SK-N-SH (cell line): Measurements from ENCODE around the gene MLLT10. TPM values are rescaled to one million over a fixed set of nuclear protein-coding genes. Genes with fewer than 3 reads are reported as not detected.

Experiments
- CTCF ChIA-PET: fragments of 300-600, 350-600 bp; formaldehyde crosslinking; extraction: SDS; loops from one replicate; lab custom pipeline; 2021; lab: Yijun Ruan, JAX
- POLR2A ChIA-PET: fragments of 350-600 bp; sonication (Branson Sonifier 250); formaldehyde crosslinking; extraction: SDS; loops from one replicate; lab custom pipeline; 2020; ENCODE audit warnings: antibody characterized with exemption, inconsistent platforms; lab: Yijun Ruan, JAX
- DNase-seq: peaks from one replicate; pipeline ENCODE4 v3.0.0; 2012
- H2AFZ ChIP-seq: fragments of 200-600 bp; sonication (generic); 2 replicates; pipeline ENCODE4 v1.8.1; 2016; ENCODE audit warnings: antibody characterized with exemption, mild to moderate bottlenecking, low read depth
- H3F3A ChIP-seq: fragments of 200-600 bp; sonication (generic); replicated peaks from 2 replicates; pipeline ENCODE3; 2016; ENCODE audit warnings: antibody characterized with exemption, mild to moderate bottlenecking; ENCODE audit not compliant: insufficient read depth
- H3K27ac ChIP-seq, 2 experiments: fragments of 200-500 bp in 1 of 2; fragments of 200-600 bp in 1 of 2; sonication (Bioruptor generic) in 1 of 2; sonication (generic), shearing (Covaris generic) in 1 of 2; 2 replicates each; pipeline versions ENCODE4 v1.5.1 to v1.6.1; 2014 to 2016; ENCODE audit warnings: low read depth in 2 of 2, inconsistent platforms in 1 of 2, low read length in 1 of 2, mild to moderate bottlenecking in 1 of 2, mixed read lengths in 1 of 2
- H3K27me3 ChIP-seq: fragments of 200-600 bp; sonication (generic), shearing (Covaris generic); 2 replicates; pipeline ENCODE4 v1.6.1; 2016; ENCODE audit warnings: mixed run types; ENCODE audit not compliant: insufficient read depth
- H3K36me3 ChIP-seq, 2 experiments: fragments of 200-500 bp in 1 of 2; fragments of 200-600 bp in 1 of 2; sonication (Bioruptor generic) in 1 of 2; sonication (generic) in 1 of 2; replicated peaks in 1 of 2; 2 replicates each; pipeline versions ENCODE3 to v1.5.1; 2014 to 2016; ENCODE audit warnings: low read length in 1 of 2, mild to moderate bottlenecking in 1 of 2; ENCODE audit not compliant: insufficient read depth in 2 of 2, control insufficient read depth in 1 of 2
- H3K4me1 ChIP-seq, 2 experiments: fragments of 200-500 bp in 1 of 2; fragments of 200-600 bp in 1 of 2; sonication (Bioruptor generic) in 1 of 2; sonication (generic), shearing (Covaris generic) in 1 of 2; 2 replicates each; pipeline versions ENCODE4 v1.5.1 to v1.6.1; 2014 to 2016; ENCODE audit warnings: low read depth in 1 of 2, low read length in 1 of 2, mixed run types in 1 of 2; ENCODE audit not compliant: insufficient read depth in 2 of 2, control insufficient read depth in 1 of 2
- H3K4me2 ChIP-seq: fragments of 200-600 bp; sonication (generic), shearing (Covaris generic); 2 replicates; pipeline ENCODE4 v1.6.1; 2017; ENCODE audit warnings: mixed run types
- H3K4me3 ChIP-seq, 2 experiments: fragments of 200-500 bp in 1 of 2; fragments of 200-600 bp in 1 of 2; sonication (Bioruptor generic) in 1 of 2; sonication (generic), shearing (Covaris generic) in 1 of 2; 2 replicates each; pipeline versions ENCODE4 v1.5.1 to v1.8.1; 2014 to 2016; ENCODE audit warnings: low read depth in 2 of 2, inconsistent platforms in 1 of 2, low read length in 1 of 2, mild to moderate bottlenecking in 1 of 2, mixed read lengths in 1 of 2, moderate library complexity in 1 of 2
- H3K79me2 ChIP-seq: fragments of 200-600 bp; sonication (generic); 2 replicates; pipeline ENCODE4 v1.8.1; 2017; ENCODE audit warnings: mild to moderate bottlenecking; ENCODE audit not compliant: insufficient read depth
- H3K9ac ChIP-seq: fragments of 200-600 bp; sonication (generic); 2 replicates; pipeline ENCODE4 v1.6.1; 2017; ENCODE audit warnings: mixed run types
- H3K9me2 ChIP-seq: fragments of 200-600 bp; sonication (generic); 2 replicates; pipeline ENCODE4 v1.6.1; 2017; ENCODE audit warnings: mixed run types
- H3K9me3 ChIP-seq: fragments of 200-600 bp; sonication (generic); 2 replicates; pipeline ENCODE4 v1.6.1; 2017; ENCODE audit warnings: mixed run types, mild to moderate bottlenecking, moderate library complexity
- H4K20me1 ChIP-seq: fragments of 200-600 bp; sonication (generic); 2 replicates; pipeline ENCODE4 v1.6.1; 2017; ENCODE audit warnings: mild to moderate bottlenecking, mixed run types; ENCODE audit not compliant: insufficient read depth
- CHD2 ChIP-seq: fragments of 150-350 bp; IDR thresholded peaks from 2 replicates; pipeline ENCODE4 v1.6.1; 2018; ENCODE audit warnings: low read length; ENCODE audit not compliant: partially characterized antibody
- EP300 ChIP-seq, 2 experiments: IDR thresholded peaks; 2 replicates each; pipeline versions ENCODE4 v1.4.0 to v1.6.1; 2012; ENCODE audit warnings: borderline replicate concordance in 1 of 2, low read depth in 1 of 2, low read length in 1 of 2
- EZH2phosphoT487 ChIP-seq: fragments of 200-600 bp; sonication (generic); IDR thresholded peaks from 2 replicates; pipeline ENCODE4 v1.6.1; 2017; ENCODE audit warnings: low read depth, mixed run types, mild to moderate bottlenecking, antibody characterized with exemption, moderate library complexity, borderline replicate concordance
- FOXJ3 ChIP-seq: sonication (generic); formaldehyde crosslinking; IDR thresholded peaks from 2 replicates; pipeline ENCODE4 v1.5.1; 2020; ENCODE audit warnings: mild to moderate bottlenecking, missing genetic modification reagents
- FOXM1 ChIP-seq: IDR thresholded peaks from 2 replicates; pipeline ENCODE4 v1.4.0; 2012; ENCODE audit warnings: low read depth, mild to moderate bottlenecking
- MXI1 ChIP-seq: IDR thresholded peaks from 2 replicates; pipeline ENCODE4 v1.6.1; 2012; ENCODE audit warnings: mild to moderate bottlenecking, low read depth, low read length, improper control_type of control experiment
- TCF12 ChIP-seq: IDR thresholded peaks from 2 replicates; pipeline ENCODE4 v1.4.0; 2012
- TEAD4 ChIP-seq: IDR thresholded peaks from 2 replicates; pipeline ENCODE4 v1.4.0; 2012; ENCODE audit warnings: mild to moderate bottlenecking, borderline replicate concordance; ENCODE audit not compliant: insufficient read depth
- YY1 ChIP-seq: IDR thresholded peaks from 2 replicates; pipeline ENCODE4 v1.4.0; 2012; ENCODE audit warnings: low read depth, mild to moderate bottlenecking
- WGBS: methylation state at CpG from one replicate; pipeline ENCODE4 v1.1.6; 2017; ENCODE audit warnings: low lambda C conversion rate; 5-methylcytosine and 5-hydroxymethylcytosine counted together
- polyA plus RNA-seq, 3 experiments: library from polyadenylated mRNA; depleted of rRNA; stranded (reverse); fragments of >200 nt; gene quantifications; 2 replicates each; pipeline ENCODE4 v1.2.3, GENCODE V29; 2012
- TF ChIP-seq, protein P1 (sequence below): IDR thresholded peaks from 2 replicates; pipeline ENCODE4; 2012
- TF ChIP-seq, protein P2 (sequence below): IDR thresholded peaks from 2 replicates; pipeline ENCODE4 v1.6.1; 2012; ENCODE audit warnings: mild to moderate bottlenecking, low read depth, low read length, moderate library complexity

Gene MLLT10
- polyA plus RNA-seq, 1 of the 3 experiments (the other 2 are of a cell fraction): 26.0 TPM

DNA sequence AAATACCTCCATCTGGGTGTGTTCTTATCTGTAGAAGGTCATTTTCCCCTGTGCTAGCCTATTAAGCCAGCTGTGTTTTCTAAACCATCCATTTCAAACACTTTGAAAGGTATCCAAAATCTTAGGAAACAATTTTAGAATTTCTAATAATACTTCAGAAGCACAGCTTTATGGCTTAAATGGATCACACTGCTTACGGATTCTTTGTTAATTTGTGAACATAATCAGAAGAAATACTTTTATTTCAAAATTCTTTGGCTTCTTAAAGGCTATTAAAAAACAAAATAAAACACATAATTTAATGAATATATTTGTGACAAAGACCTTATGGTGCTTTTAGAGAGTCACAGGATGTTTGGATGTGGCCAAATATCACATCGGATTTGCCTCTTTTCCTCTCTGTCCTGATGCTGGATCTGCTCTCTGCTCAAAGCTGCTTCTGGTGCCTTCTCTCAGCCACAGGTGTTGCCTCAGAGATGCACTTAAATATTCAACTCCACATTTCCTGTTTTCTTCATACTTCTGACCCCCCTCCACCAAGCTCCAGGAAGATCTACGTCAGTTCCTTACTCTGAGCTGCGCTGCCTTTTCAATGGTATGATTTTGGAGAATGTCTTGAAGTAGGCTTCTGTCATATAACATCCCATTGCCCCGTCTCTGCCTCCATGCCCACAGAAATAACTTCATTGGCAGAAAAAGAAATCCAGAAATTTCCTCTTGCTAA lies 230.6 kb downstream of the MLLT10 start:
- Histone ChIP-seq H3F3A (no peaks in the 10 kb centered on the region), H3K9me2 (no peaks in the 10 kb centered on the region), H3K27me3 (no peaks in the 10 kb centered on the region), H3K27ac (no peak overlapping the region), H3K9ac (no peak overlapping the region), H4K20me1 (no peaks in the 10 kb centered on the region), H3K79me2 (no peaks in the 10 kb centered on the region), H3K4me3 (no peak overlapping the region), H3K36me3 (no peaks in the 10 kb centered on the region), H3K4me1 (no peaks in the 10 kb centered on the region), H2AFZ (no peak overlapping the region), H3K9me3 (no peaks in the 10 kb centered on the region), H3K4me2 (no peak overlapping the region)
- ChIA-PET POLR2A (no interaction called here), CTCF (no interaction called here)
- WGBS: 89% methylated on average over 5 of the region's 5 CpGs
- no peak for TF ChIP-seq TEAD4
- no peak for DNase-seq

DNA sequence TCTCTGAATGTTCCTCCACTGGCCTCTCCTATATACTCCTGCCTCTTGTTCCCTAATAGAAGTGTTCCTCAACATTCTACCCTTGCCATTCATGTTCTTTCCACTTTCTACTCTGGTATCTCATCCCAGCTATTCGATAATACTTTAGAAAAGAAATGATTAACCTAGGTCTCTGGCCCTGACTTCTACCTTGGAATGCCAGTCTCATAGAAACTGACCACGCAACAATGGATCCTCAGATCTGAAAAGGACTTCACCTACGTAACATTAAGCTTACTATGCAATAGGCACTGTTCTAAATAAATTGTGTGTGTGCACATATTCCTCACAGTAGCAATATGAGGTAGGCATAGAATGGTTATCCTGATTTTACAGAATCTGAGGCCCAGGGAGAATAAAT lies 235.0 kb downstream of the MLLT10 start:
- no peak overlapping the region for H3K4me2 ChIP-seq
- H3K9me2 ChIP-seq: no peaks in the 10 kb centered on the region
- H3K36me3 ChIP-seq: no peaks in the 10 kb centered on the region
- no peak overlapping the region for H3K4me3 ChIP-seq
- no peak for DNase-seq
- TF ChIP-seq MXI1 (no peak), YY1 (no peak)
- no peaks in the 10 kb centered on the region for H3K79me2 ChIP-seq
- ChIA-PET POLR2A (no interaction called here), CTCF (interaction anchor here (0.7 to 1.3 kb wide), 2 partner anchors 11 to 671 kb away, joined by 3 read pairs; no protein-coding TSS in a partner anchor)
- H3K9me3 ChIP-seq: no peaks in the 10 kb centered on the region
- no peaks in the 10 kb centered on the region for H3K4me1 ChIP-seq
- H2AFZ ChIP-seq: no peak overlapping the region
- no peaks in the 10 kb centered on the region for H4K20me1 ChIP-seq
- no peaks in the 10 kb centered on the region for H3K27me3 ChIP-seq
- H3K27ac ChIP-seq: no peak overlapping the region
- no peak overlapping the region for H3K9ac ChIP-seq
- 94% methylated on average over 3 of the region's 3 CpGs for WGBS
- H3F3A ChIP-seq: no peaks in the 10 kb centered on the region

DNA sequence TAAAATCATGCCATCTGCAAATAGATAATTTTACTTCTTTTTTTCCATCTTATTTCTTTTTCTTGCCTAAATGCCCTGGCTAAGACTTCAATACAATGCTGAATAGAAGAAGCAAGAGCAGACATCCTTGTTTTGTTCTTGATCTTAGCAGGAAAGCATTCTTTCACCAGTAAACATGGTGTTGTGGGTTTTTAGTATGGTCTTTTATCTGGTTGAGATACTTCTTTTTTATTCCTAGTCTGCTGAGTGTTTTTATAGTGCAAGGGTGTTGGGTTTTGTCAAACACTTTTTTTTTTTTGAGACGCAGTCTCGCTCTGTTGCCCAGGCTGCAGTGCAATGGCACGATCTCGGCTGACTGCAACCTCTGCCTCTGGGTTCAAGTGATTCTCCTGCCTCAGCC lies 237.2 kb downstream of the MLLT10 start:
- ChIA-PET POLR2A (no interaction called here), CTCF (no interaction called here)
- no peaks in the 10 kb centered on the region for H3K79me2 ChIP-seq
- H3K4me3 ChIP-seq: no peak overlapping the region
- H3F3A ChIP-seq: no peaks in the 10 kb centered on the region
- over 99% methylated on average over 4 of the region's 4 CpGs for WGBS
- H3K27me3 ChIP-seq: no peaks in the 10 kb centered on the region
- H2AFZ ChIP-seq: no peak overlapping the region
- no peak overlapping the region for H3K9ac ChIP-seq
- TF ChIP-seq, protein P1, sequence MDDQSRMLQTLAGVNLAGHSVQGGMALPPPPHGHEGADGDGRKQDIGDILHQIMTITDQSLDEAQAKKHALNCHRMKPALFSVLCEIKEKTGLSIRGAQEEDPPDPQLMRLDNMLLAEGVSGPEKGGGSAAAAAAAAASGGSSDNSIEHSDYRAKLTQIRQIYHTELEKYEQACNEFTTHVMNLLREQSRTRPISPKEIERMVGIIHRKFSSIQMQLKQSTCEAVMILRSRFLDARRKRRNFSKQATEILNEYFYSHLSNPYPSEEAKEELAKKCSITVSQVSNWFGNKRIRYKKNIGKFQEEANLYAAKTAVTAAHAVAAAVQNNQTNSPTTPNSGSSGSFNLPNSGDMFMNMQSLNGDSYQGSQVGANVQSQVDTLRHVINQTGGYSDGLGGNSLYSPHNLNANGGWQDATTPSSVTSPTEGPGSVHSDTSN: no peak
- TF ChIP-seq FOXM1 (no peak), CHD2 (no peak), TCF12 (no peak), EZH2phosphoT487 (no peak), EP300 (IDR thresholded peaks at IDR 0.05; ENCODE audit: borderline replicate concordance in 1 of 2, low read depth in 1 of 2, low read length in 1 of 2) (no peak), FOXJ3 (no peak)
- TF ChIP-seq, protein P2, sequence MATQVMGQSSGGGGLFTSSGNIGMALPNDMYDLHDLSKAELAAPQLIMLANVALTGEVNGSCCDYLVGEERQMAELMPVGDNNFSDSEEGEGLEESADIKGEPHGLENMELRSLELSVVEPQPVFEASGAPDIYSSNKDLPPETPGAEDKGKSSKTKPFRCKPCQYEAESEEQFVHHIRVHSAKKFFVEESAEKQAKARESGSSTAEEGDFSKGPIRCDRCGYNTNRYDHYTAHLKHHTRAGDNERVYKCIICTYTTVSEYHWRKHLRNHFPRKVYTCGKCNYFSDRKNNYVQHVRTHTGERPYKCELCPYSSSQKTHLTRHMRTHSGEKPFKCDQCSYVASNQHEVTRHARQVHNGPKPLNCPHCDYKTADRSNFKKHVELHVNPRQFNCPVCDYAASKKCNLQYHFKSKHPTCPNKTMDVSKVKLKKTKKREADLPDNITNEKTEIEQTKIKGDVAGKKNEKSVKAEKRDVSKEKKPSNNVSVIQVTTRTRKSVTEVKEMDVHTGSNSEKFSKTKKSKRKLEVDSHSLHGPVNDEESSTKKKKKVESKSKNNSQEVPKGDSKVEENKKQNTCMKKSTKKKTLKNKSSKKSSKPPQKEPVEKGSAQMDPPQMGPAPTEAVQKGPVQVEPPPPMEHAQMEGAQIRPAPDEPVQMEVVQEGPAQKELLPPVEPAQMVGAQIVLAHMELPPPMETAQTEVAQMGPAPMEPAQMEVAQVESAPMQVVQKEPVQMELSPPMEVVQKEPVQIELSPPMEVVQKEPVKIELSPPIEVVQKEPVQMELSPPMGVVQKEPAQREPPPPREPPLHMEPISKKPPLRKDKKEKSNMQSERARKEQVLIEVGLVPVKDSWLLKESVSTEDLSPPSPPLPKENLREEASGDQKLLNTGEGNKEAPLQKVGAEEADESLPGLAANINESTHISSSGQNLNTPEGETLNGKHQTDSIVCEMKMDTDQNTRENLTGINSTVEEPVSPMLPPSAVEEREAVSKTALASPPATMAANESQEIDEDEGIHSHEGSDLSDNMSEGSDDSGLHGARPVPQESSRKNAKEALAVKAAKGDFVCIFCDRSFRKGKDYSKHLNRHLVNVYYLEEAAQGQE: no peak
- TF ChIP-seq, all 33 proteins: peak for 0
- H3K9me3 ChIP-seq: no peaks in the 10 kb centered on the region
- no peak overlapping the region for H3K4me2 ChIP-seq
- no peak for DNase-seq
- H3K36me3 ChIP-seq: no peaks in the 10 kb centered on the region
- H3K9me2 ChIP-seq: no peaks in the 10 kb centered on the region
- H3K4me1 ChIP-seq: no peaks in the 10 kb centered on the region
- no peaks in the 10 kb centered on the region for H4K20me1 ChIP-seq
- no peak overlapping the region for H3K27ac ChIP-seq
